NCI-H510A treated with DMSO at 0.1 percent for 48 hours (cell line): Measurements from ENCODE around the gene PIP4P1.
"Not testable (repeated sequence)": the region's sequence is repeated elsewhere in the genome, so short reads cannot be mapped to it uniquely, and the experiment has no call there.

Experiments used
- DNase-seq: peaks from one replicate; lab custom pipeline; 2025; lab: John Stamatoyannopoulos, UW

Gene PIP4P1

DNA sequence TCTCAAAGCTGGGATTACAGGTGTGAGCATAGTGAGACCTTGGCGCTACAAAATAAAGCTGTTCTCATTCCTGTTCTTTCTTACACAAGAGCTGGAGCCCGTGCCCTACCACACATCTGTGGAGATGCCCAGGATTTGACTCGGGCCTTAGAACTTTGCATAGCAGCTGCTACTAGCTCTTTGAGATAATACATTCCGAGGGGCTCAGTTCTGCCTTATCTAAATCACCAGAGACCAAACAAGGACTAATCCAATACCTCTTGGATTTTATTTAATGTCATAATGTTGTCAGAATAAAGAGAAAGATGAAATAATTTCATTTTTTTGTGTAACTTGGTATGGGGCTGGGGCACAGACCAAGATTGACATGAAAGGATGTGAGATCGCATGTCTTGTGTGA lies 15.5 kb upstream of the PIP4P1 start:
- no peak for DNase-seq

DNA sequence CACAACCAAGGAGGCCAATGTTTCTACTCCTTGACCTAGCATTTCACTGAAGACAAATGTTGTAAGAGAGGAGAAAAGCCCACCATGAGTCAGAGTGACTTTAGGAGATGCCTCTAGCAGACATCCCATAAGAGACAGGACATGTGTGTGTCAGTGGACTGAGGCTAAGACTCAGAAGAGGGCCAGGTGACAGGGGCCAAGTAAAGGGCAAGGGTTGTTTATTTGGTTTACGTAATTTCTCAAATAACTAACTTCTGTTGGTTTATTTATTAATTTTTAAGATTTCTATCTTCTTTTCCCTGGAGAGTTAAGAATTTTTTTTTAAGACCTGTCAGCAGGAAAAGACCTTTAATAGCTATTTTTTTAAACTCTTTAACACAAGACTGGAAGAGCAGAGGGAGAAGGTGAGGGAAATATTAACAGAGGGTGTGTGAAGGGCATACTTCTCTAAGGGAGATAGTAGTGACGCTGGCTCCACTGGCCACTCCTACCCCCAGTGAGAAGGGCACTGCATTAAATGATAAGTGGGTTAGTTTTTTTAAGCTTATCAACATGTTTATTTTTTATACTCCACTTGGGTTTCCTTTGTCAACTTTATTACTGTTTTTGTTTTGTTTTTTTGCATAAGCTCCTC lies 11.4 kb upstream of the PIP4P1 start:
- DNase-seq, result no peak

DNA sequence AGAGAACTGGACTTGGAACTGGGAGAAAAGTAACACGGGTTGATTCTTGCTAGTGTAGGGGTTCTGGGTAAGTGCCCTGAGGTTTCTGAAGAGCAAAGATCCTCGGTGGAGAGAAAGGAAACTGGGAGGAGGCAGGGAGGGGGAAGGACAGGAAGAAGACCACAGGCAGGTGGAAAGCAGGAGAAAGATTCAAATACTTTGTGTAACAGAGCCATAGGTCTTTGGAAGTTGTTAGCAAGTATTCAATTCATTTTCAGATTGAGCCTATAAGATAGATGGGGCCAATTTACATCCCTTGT lies 9.3 kb upstream of the PIP4P1 start:
- peak; percentile 57 for DNase-seq

DNA sequence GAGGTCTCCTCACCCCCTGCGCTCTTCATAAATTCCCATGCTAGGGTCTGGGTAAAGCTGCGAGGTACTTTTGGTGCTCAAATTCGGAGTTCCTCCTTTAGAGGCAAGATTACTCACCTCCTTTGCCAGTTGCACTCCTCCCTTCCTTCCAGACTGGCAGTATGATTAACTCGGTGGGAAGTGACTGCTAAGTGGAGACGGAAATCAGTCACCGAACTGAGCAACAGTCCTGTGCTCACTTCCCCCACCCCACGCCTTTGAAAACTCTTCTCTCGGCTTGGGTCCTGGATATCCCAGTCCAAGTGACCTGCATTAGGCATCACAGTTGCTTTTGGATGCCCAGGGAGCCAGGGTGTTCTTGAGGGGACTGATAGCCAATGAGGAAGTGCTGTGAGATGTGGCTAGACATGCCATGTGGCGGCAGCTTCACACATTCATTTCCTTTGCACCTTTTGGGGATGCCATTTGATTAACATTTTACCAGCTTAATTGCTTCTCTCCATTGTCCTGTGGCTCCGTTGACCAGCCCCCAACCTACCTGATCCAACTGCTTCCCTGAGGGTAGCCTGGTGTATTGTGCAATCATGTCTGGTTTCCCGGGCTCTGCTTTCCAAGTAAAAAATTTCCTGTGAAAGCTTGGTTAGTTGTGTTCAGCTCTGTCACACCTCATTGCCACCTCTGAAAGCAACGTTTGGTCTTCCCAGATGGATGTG lies 8.8 kb upstream of the PIP4P1 start:
- DNase-seq, result peak; percentile 65

DNA sequence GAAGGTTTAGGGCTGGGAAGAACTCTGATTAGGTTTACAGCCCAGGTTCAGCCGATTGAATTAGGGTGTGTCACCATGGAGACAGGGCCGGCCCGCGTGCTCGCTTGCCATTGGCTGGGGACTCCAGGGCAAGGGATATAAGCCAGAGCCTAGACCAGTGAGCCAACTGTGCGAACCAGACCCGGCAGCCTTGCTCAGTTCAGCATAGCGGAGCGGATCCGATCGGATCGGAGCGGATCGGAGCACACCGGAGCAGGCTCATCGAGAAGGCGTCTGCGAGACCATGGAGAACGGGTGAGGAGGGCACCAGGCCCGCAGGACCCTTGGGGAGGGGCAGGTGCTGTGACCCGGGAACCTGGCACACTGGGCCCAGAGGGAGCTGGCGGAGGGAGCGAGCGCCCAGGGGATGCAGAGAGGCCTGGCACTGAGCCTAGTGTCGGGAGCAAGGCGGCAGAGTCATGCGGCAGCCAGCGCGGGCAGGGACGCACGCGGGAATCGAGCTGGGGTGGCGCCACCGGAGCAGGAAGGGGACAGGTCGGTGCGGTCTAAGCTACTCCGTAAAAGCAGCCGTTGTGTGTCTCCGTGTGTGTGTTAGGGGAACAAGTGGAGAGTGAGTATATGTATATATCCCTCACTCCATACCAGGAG lies 8.1 kb upstream of the PIP4P1 start, which contains the start of gene PNP:
PNP (plus strand) TSS at position 165 of the 648 bp plus-strand sequence; CDS start at position 284, 119 bp downstream.
- peak; percentile 87 for DNase-seq

DNA sequence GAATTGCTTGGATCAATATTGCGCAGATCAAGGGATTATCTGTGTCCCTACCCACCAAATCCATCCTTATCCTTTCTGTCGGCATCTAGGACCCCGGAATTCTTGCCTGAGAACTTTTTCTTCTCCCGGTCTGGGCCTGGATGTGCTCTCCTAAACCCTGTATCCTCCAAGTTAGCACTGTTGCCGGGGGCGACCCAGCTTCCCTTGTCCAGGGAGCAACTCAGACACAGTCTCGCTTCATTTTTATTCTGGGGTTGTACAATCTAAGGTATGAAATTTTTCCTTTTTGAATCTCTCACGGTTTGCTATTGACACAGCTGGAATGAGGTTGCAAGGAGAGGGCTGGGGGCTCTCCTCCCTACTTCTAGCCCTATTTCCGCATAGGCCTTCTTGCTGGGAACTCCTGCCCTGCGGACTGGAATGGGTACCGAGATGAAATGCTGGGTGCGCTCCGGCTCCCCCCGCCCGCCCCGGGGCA lies 7.6 kb upstream of the PIP4P1 start:
- no peak for DNase-seq

DNA sequence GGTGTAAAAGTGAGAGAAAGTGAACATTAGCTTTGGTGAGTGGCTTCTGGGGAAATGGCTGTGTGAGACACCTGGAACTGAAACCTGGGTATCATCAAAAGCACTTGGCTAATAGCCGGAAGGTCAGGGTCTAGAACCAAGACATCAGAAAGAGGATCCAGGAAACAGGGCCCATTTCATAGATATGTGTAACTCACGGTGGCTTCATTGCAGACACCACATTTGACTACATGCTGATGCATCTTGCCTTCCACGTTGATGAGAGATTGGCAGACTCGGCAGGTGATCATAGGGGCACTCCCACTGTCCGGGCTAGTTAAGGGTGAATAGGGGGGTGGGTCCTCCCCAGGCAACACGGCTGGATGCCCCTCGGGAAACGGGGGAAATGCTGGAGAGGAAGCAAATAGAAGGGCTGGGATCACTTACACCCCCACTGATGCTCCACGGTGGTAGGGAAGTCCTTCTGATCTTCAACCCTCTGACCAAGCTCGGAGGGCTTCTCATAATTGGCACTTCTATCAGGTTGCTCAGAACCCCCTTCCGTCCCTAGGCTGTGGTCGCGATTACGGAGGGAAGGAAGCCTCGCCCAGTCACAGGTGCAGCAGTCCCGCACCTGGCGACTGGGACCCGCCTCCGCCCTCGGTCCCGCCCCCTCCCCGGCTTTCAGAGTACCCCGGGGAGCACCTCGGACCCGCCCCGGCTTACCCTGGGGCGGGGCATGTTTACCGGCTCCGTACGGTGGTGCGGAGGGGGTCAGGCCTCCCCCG lies 593 bp downstream of the PIP4P1 start:
- DNase-seq, result peak; percentile 39

DNA sequence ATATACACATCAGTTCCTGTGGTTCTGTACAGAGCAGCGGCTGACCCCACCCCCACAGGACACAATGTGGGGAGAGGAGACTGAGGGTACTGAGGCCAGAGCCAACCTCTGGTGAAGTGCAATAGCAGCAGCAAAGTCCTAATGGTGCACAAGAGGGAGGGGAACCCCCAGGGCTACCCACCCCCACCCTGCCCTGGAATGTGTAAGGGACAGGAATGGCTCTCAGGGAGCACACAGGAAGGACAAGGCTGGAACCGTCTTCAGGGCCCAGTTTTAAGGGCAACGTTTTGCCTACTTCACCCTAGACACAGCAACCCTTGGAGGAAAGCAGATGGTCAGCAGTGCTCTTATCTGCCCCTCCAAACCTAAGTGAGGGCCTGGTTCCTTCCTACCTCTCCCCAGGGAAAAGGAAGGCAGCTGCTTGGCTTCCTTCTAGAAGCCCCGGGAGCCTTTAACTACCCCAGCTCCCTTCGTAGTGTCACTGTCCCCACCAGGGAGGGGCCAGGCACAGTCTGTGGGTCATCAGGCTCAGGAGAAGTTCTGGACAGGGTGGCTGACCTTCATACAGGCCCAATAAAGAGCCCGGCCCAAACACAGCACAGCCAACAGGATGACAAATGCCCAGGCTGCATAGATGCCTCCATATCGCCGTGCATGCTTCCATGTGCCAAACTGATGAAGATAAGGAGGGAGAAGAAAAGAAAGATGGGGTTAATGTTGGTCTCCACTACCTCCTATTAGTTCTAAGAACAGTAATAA lies 3.0 kb downstream of the PIP4P1 start:
- no peak for DNase-seq

DNA sequence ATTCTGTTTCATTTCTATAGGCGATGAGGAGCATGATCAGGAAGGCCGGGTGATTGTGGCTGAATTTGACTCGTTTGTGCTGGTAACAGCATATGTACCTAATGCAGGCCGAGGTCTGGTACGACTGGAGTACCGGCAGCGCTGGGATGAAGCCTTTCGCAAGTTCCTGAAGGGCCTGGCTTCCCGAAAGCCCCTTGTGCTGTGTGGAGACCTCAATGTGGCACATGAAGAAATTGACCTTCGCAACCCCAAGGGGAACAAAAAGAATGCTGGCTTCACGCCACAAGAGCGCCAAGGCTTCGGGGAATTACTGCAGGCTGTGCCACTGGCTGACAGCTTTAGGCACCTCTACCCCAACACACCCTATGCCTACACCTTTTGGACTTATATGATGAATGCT lies 4.3 kb downstream of the PIP4P1 start:
- no peak for DNase-seq

DNA sequence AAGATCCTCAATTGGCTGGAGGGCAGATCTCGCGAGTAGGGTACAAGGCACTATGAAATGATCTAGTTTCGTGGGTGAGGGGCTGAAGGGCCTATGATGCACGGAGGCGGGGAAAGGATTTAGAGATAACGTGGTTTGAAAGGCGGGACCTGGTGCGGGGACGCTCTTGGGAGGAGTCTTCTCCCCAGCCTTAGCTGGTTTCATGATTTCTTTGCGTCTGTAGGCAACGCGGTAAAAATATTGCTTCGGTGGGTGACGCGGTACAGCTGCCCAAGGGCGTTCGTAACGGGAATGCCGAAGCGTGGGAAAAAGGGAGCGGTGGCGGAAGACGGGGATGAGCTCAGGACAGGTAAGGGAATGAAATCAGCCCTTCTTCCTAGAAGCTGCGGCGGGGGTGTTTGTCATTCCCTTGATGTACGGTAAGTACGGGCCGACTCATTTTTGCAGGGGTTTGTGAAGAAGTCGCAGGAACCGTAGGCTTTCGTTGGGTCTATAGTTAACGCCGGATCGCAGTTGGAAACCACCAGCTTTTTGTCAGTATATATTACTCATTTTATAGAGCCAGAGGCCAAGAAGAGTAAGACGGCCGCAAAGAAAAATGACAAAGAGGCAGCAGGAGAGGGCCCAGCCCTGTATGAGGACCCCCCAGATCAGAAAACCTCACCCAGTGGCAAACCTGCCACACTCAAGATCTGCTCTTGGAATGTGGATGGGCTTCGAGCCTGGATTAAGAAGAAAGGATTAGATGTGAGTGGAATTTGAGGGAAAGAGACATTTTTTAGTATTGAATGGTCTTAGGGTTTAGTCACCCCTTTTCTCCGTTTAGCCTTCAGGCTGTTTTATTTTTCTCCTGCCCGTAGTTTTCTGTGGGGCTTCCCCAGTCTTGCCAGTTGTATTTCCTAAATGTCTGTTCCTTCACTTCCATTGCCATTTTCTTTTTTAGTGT lies 5.6 kb downstream of the PIP4P1 start:
- peak; percentile 92 for DNase-seq

DNA sequence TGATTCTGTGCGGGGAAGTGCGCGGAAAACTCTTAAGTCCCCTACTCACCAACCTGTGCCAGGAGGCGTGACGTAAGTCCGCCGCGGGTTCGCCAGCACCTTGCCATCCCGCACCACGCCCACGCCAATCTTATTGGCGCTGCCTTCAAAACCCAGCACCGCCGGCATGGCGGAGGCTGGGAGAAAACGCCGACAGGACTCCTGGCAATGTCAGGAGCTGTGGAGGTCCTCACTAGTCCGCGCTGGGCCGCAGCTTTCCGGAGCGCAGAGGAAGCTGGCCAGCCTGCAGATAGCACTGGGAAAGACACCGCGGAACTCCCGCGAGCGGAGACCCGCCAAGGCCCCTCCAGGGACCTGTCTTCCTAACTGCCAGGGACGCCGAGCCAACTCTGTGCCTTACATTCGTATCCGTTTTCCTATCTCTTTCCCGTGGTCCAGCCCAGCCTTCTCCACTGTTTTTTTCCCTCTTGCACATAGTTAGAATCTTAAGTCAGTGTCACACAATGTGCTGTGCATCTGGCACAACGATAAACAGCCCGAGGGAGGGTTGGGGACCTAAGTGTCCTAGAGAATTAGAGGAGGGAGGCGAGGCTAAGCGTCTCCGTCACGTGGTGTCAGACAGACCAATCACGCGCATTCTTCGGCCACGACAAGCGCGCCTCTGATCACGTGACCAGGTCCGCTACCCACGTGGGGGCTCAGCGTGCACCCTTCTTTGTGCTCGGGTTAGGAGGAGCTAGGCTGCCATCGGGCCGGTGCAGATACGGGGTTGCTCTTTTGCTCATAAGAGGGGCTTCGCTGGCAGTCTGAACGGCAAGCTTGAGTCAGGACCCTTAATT lies 6.5 kb downstream of the PIP4P1 start, which contains the start of the genes APEX1 and OSGEP:
APEX1 (plus strand) TSS at position 711 of the 839 bp plus-strand sequence. CDS start 420 bp downstream, outside the sequence.
OSGEP (minus strand) TSS at position 297 of the 839 bp plus-strand sequence; CDS start at position 168, 129 bp downstream.
- DNase-seq, result peak; percentile 95

DNA sequence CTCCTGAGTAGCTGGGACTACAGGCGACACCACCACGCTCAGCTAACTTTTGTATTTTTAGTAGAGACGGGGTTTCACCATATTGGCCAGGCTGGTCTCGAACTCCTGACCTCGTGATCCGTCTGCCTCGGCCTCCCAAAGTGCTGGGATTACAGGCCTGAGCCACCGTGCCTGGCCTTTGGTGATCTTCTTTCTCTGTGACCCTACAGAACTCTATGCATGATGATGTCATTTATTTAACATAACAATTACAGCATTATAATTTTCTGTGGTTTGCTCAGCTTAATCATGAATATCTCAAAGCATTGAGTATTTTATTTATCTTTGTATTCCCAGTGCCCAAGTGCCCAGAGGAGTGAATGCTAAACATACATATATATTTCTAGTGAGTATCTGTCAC lies 8.4 kb downstream of the PIP4P1 start:
- not testable (repeated sequence) for DNase-seq

DNA sequence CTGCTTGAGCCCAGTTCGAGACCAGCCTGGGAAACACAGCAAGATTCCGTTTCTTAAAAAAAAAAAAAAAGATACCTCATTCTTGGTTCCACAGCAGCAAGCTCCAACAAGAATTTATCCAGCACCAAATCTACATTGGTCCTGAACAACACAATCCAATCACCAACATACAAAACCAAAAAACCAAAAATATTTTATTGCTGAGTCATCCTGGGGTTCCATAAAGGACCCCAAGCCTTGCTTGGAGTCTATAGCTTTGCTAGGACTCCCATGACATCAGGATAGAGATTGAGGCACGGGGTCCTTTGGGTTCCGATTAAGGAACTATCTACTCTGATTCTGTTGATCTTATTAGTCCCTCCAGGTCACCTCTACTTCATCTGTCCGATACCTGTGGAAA lies 14.3 kb downstream of the PIP4P1 start:
- no peak for DNase-seq

DNA sequence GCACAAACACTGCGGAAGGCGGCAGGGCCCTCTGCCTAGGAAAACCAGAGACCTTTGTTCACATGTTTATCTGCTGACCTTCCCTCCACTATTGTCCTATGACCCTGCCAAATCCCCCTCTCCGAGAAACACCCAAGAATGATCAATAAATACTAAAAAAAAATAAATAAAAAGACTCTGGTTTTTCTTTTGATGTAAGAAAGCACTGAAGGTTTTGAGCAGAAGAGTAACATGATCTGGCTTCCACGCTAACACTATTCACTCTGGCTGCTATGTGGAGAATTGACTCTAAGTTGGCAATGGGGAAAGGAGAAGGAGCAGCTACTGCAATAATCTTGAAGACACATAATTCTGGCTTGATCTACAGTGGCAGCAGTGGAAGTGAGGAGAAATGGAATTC lies 17.6 kb downstream of the PIP4P1 start:
- DNase-seq, result not testable (repeated sequence)

DNA sequence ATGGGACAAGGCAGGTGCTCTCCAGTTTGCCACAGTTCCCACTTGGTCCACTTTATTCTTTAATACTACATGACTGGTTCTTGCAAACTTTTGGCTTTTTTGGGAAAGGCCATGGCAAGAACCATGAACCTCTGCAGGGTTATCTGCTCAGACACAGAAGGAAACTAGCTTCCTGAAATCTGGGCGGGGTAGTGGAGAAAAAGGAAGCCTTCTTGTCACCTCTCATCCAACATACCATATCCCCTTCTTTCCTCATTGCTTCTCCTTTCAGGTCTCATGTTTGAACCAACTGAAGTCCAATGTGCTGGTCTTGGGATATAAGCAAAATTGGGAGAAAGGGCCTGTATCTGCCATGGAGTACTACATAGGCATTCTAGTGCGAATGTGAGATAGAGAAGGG lies 19.8 kb downstream of the PIP4P1 start:
- no peak for DNase-seq

DNA sequence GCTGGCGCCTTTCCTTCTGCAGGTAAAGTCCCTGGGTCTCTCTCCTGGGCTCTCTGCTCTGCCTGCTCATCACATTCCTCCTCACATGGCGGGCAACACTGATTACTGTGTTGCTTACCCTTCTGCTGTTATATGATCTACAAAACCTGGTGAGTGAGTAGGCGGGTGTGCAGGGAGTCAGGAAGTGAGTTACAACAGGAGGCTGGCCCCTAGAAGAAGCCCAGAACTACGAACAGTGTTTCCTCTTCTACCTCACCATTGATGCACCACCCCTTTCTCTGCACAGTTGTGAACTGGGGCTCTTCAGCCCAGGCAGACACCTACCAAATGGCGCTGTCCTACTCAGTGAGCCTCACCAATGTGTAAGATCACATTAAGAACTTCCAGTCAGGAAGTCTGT lies 20.4 kb downstream of the PIP4P1 start:
- DNase-seq, result no peak

DNA sequence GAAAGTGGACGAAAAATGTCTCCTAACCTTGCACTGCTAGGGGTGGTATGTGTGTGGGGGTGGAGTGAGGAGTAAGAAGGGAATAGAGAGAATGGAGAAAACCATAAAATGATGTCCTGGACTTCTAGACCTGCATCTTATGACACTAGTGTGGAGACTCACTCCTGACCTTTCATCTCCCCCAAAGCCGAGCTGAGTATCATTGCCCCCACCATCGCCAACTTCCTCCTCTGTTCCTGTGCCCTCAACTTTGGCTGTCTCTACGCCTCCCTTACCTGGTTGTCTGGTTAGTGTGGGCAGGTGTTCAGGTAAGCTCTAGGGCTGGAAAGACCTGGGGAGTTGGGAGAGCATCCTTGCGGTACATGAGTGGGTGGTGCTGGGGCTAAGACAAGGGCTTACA lies 20.8 kb downstream of the PIP4P1 start:
- no peak for DNase-seq

DNA sequence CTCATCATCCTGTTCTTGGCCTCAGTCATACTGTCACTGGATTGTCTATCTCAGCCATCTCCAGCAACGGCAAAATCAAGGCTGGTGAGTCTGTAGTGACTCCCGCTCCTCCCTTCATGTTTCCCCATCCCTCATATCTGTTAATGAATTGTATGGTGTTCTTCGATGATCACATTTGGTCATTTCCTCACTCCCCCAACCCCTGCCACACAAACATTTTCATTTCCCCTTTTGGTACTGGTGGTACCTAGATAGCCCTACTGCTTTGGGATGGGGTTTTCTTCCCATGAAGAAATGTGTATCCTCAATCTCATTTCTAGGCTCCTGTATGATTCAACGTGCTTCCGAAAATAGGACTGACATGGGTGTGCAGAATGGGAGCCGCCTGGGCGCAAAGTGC lies 22.6 kb downstream of the PIP4P1 start:
- no peak for DNase-seq

DNA sequence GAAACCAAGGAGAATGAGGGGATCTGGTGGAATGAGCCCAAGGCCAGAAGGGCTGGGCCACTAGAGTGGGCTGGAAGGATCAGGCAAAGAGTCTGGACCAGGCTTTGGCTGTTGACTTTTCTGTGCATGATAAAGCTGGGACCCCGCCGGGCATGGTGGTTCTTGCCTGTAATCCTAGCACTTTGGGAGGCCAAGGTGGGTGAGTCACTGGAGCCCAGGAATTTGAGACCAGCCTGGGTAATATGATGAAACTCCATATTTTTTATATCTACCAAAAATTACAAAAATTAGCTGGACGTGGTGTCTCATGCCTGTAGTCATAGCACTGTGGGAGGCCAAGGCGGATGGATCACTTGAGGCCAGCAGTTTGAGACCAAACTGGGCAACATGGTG lies 24.9 kb downstream of the PIP4P1 start:
- DNase-seq, result no peak
